Activated gamma-delta T cell treated with Interleukin-2 at 50 U/mL for 16 hours (primary cell): ENCODE data around the gene FOXO1.

Source experiments
- DNase-seq: peaks from one replicate; pipeline ENCODE4 v3.0.0-alpha.2; 2020

FOXO1 gene

GRCh38 chr13:40539576-40540327 lies 126.7 kb downstream of the FOXO1 start:
- no peak for DNase-seq

- no peak for DNase-seq
These were observed 129.1 kb downstream of the FOXO1 start for GRCh38 chr13:40537146-40537895.

GRCh38 chr13:40536443-40537113 lies 129.9 kb downstream of the FOXO1 start:
- no peak for DNase-seq

GRCh38 chr13:40535345-40535836 lies 131.1 kb downstream of the FOXO1 start:
- no peak for DNase-seq

- no peak for DNase-seq
These were observed 132.0 kb downstream of the FOXO1 start for GRCh38 chr13:40534456-40534855.

GRCh38 chr13:40533072-40533471 lies 133.4 kb downstream of the FOXO1 start:
- no peak for DNase-seq

- no peak for DNase-seq
These were observed 135.5 kb downstream of the FOXO1 start for GRCh38 chr13:40530961-40531360.

GRCh38 chr13:40528881-40529280 lies 137.6 kb downstream of the FOXO1 start:
- DNase-seq = no peak

- no peak for DNase-seq
These were observed 138.5 kb downstream of the FOXO1 start for GRCh38 chr13:40527914-40528313.

- no peak for DNase-seq
These were observed 144.2 kb downstream of the FOXO1 start for GRCh38 chr13:40522282-40522681.

GRCh38 chr13:40520916-40521315 lies 145.5 kb downstream of the FOXO1 start:
- no peak for DNase-seq

- no peak for DNase-seq
These were observed 146.8 kb downstream of the FOXO1 start for GRCh38 chr13:40519637-40520036.

- peak; percentile 13 for DNase-seq
These were observed 148.0 kb downstream of the FOXO1 start for GRCh38 chr13:40518481-40518882.

- no peak for DNase-seq
These were observed 148.7 kb downstream of the FOXO1 start for GRCh38 chr13:40517486-40518480.

- DNase-seq = no peak
These were observed 150.7 kb downstream of the FOXO1 start for GRCh38 chr13:40515702-40516101.

GRCh38 chr13:40514802-40515201 lies 151.6 kb downstream of the FOXO1 start:
- no peak for DNase-seq

- DNase-seq = no peak
These were observed 156.6 kb downstream of the FOXO1 start for GRCh38 chr13:40509876-40510275.

GRCh38 chr13:40508767-40509342 lies 157.6 kb downstream of the FOXO1 start:
- no peak for DNase-seq

GRCh38 chr13:40508127-40508526 lies 158.3 kb downstream of the FOXO1 start:
- DNase-seq = no peak

GRCh38 chr13:40506592-40507446 lies 159.6 kb downstream of the FOXO1 start:
- DNase-seq = no peak
